Ascending aorta (tissue), 2 donors: ENCODE data around the gene DRD4. TPM values are rescaled to one million over a fixed set of nuclear protein-coding genes. Genes with fewer than 3 reads are reported as not detected.

Source experiments
- DNase-seq, 2 donors: peaks; one replicate each; pipeline ENCODE4 v3.0.0-alpha.2; 2019; ENCODE audit warnings: low spot score in 2 of 2
- H3K27ac ChIP-seq, 2 donors: fragments of 200-600 bp; sonication (generic); one replicate each; pipeline ENCODE4 v1.5.1; 2016 to 2017; ENCODE audit warnings: mild to moderate bottlenecking in 1 of 2
- H3K27me3 ChIP-seq: fragments of 200-600 bp; sonication (generic); one replicate; pipeline ENCODE4 v1.5.1; 2017
- H3K36me3 ChIP-seq, 2 donors: fragments of 200-600 bp; sonication (generic); one replicate each; pipeline ENCODE4 v1.5.1; 2016
- H3K4me1 ChIP-seq, 2 donors: fragments of 200-600 bp; sonication (generic); one replicate each; pipeline ENCODE4 v1.5.1; 2016 to 2017; ENCODE audit warnings: mild to moderate bottlenecking in 1 of 2
- H3K4me3 ChIP-seq, 2 donors: fragments of 200-600 bp; sonication (generic); one replicate each; pipeline ENCODE4 v1.5.1; 2016 to 2017; ENCODE audit warnings: mild to moderate bottlenecking in 1 of 2
- H3K9me3 ChIP-seq, 2 donors: fragments of 200-600 bp; sonication (generic); one replicate each; pipeline ENCODE4 v1.5.1; 2016
- intact Hi-C: fragments of 100-400 bp; cut with DNase I; formaldehyde crosslinking; loops from one replicate; pipeline ENCODE4 v1.15.1; 2023
- total RNA-seq: library from RNA; depleted of rRNA; stranded (reverse); fragments of >200 nt; gene quantifications from one replicate; pipeline ENCODE4 v1.1.0, GENCODE V29; 2016
- TF ChIP-seq, protein P1 (sequence below), 3 experiments: fragments of 200-600 bp in 2 of 3; fragments of 450-650 bp in 1 of 3; sonication (generic) in 2 of 3; IDR thresholded peaks; one replicate each; pipeline ENCODE4 v1.5.1; 2016 to 2019; ENCODE audit warnings: antibody characterized with exemption in 3 of 3, mild to moderate bottlenecking in 1 of 3, moderate library complexity in 1 of 3

Gene DRD4
- total RNA-seq, 1 donor from 2014 or later = not detected

- H3K9me3 ChIP-seq = no peaks in the 10 kb centered on the region
- H3K27ac ChIP-seq = peak within 1 kb of the TSS; percentile 33 to 75
- no peak for DNase-seq
- peaks cover 0 to 8% of the 10 kb centered on the region in 2 donors for H3K4me1 ChIP-seq
- H3K27me3 ChIP-seq = no peaks in the 10 kb centered on the region
- no peaks in the 10 kb centered on the region for H3K36me3 ChIP-seq
- TF ChIP-seq, protein P1, sequence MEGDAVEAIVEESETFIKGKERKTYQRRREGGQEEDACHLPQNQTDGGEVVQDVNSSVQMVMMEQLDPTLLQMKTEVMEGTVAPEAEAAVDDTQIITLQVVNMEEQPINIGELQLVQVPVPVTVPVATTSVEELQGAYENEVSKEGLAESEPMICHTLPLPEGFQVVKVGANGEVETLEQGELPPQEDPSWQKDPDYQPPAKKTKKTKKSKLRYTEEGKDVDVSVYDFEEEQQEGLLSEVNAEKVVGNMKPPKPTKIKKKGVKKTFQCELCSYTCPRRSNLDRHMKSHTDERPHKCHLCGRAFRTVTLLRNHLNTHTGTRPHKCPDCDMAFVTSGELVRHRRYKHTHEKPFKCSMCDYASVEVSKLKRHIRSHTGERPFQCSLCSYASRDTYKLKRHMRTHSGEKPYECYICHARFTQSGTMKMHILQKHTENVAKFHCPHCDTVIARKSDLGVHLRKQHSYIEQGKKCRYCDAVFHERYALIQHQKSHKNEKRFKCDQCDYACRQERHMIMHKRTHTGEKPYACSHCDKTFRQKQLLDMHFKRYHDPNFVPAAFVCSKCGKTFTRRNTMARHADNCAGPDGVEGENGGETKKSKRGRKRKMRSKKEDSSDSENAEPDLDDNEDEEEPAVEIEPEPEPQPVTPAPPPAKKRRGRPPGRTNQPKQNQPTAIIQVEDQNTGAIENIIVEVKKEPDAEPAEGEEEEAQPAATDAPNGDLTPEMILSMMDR (IDR thresholded peaks at IDR 0.05) = no peak
- intact Hi-C loops = loop anchor here (5.0 kb wide), 1 partner anchor 69 kb away; no protein-coding TSS in a partner anchor
- H3K4me3 ChIP-seq = no peak within 1 kb of the TSS
Measured at GRCh38 chr11:626475-627307, 10.4 kb upstream of the DRD4 start, which contains the start of gene SCT. SCT (minus strand) TSS chr11:627181; CDS start chr11:627143, 38 bp downstream.

GRCh38 chr11:627308-627576 lies 9.8 kb upstream of the DRD4 start:
- no peaks in the 10 kb centered on the region for H3K36me3 ChIP-seq
- TF ChIP-seq, protein P1 (IDR thresholded peaks at IDR 0.05) = no peak
- H3K27me3 ChIP-seq = no peaks in the 10 kb centered on the region
- no peak for DNase-seq
- no peak overlapping the region for H3K4me3 ChIP-seq
- intact Hi-C loops = loop anchor here (5.0 kb wide), 1 partner anchor 70 kb away; no protein-coding TSS in a partner anchor
- H3K9me3 ChIP-seq = no peaks in the 10 kb centered on the region
- peaks cover 0 to 8% of the 10 kb centered on the region in 2 donors for H3K4me1 ChIP-seq
- no peak overlapping the region for H3K27ac ChIP-seq

DNA sequence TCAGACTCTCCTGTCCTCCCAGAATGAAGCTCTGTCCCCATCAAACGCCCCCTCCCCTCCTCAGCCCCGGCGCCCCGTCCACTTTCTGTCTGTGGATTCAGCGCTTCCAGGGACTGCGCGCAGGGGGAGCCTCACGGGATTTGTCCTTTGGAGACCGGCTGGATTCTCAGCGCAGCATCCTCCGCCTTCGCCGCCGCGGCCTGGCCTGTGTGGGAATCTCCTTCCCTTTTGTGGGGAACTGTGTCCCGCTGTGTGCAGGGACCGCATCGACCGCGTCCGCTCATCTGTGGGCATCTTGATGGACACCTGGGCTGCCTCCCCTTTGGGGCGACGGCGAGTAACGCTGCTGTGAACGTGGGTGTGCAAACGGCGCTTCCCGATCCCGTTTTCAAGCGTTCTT lies 9.0 kb upstream of the DRD4 start:
- H3K27ac ChIP-seq = peak overlapping the region; percentile 33 to 75
- intact Hi-C loops = loop anchor here (5.0 kb wide), 1 partner anchor 71 kb away; no protein-coding TSS in a partner anchor
- H3K36me3 ChIP-seq = no peaks in the 10 kb centered on the region

DNA sequence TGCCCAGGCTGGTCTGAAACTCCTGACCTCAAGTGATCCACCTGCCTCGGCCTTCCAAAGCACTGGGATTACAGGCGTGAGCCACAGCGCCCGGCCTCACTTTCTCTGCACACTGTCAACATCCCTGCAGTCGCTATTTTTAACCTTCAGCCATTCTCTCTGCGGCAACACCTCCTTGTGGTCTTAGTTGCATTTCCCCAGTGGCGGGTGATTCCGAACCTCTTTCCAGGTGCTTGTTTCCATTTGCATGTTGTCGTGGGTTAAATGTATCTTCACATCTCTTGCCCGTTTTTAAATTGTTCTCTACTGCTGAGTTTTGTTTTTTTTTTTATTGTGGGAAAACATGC lies 7.9 kb upstream of the DRD4 start:
- H3K27me3 ChIP-seq = no peaks in the 10 kb centered on the region
- peak overlapping the region in 1 of 2 donors; percentile 43 for H3K4me3 ChIP-seq
- H3K4me1 ChIP-seq = peaks cover 0 to 8% of the 10 kb centered on the region in 2 donors
- no peak for DNase-seq
- peak overlapping the region; percentile 53 to 75 for H3K27ac ChIP-seq
- TF ChIP-seq, protein P1 (IDR thresholded peaks at IDR 0.05) = peak in 2 of 3 experiments; percentile 7 to 42
- H3K36me3 ChIP-seq = no peaks in the 10 kb centered on the region
- H3K9me3 ChIP-seq = no peaks in the 10 kb centered on the region
- intact Hi-C loops = loop anchor here (5.0 kb wide), 1 partner anchor 72 kb away; no protein-coding TSS in a partner anchor

More for the DNA sequence above, 9.0 kb upstream of the DRD4 start:
- Histone ChIP-seq H3K27me3 (no peaks in the 10 kb centered on the region), H3K4me3 (peak overlapping the region in 1 of 2 donors; percentile 43), H3K9me3 (no peaks in the 10 kb centered on the region), H3K4me1 (peaks cover 0 to 8% of the 10 kb centered on the region in 2 donors)
- TF ChIP-seq, protein P1 (IDR thresholded peaks at IDR 0.05) = no peak
- DNase-seq = no peak

DNA sequence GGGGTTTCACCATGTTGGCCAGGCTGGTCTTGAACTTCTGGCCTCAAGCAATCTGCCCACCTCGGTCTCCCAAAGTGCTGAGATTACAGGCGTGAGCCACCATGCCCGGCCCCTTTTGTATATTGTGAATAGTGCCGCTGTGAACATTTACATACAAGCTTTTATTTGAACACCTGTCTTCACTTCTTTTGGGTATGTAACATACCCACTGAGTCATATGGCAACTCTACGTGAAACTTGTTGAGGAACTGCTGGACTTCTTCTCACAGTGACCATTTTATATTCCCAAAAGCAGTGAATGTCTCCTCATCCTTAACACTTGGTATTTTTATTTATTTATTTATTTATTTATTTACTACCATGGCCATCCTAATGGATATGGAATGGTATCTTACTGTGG lies 6.2 kb upstream of the DRD4 start:
- H3K9me3 ChIP-seq = no peaks in the 10 kb centered on the region
- TF ChIP-seq, protein P1 (IDR thresholded peaks at IDR 0.05) = no peak
- H3K36me3 ChIP-seq = no peaks in the 10 kb centered on the region
- H3K27ac ChIP-seq = no peak overlapping the region
- H3K4me3 ChIP-seq = no peak overlapping the region
- H3K4me1 ChIP-seq = peaks cover 0 to 8% of the 10 kb centered on the region in 2 donors
- DNase-seq = no peak
- H3K27me3 ChIP-seq = no peaks in the 10 kb centered on the region
- intact Hi-C loops = no loop called here
